ENCODE results near the gene RFT1. TPM values are rescaled to one million over a fixed set of nuclear protein-coding genes. Genes with fewer than 3 reads are reported as not detected.

Gene RFT1
- total and polyA plus RNA-seq, 4 donors = 10.8 to 23.1 (median 21.6) TPM

GRCh38 chr3:53039376-53039752, 90.9 kb downstream of the RFT1 start:
- WGBS, 2 donors = 53 to 78% methylated on average over 2 of the region's 2 CpGs
- TF ChIP-seq, protein P1, sequence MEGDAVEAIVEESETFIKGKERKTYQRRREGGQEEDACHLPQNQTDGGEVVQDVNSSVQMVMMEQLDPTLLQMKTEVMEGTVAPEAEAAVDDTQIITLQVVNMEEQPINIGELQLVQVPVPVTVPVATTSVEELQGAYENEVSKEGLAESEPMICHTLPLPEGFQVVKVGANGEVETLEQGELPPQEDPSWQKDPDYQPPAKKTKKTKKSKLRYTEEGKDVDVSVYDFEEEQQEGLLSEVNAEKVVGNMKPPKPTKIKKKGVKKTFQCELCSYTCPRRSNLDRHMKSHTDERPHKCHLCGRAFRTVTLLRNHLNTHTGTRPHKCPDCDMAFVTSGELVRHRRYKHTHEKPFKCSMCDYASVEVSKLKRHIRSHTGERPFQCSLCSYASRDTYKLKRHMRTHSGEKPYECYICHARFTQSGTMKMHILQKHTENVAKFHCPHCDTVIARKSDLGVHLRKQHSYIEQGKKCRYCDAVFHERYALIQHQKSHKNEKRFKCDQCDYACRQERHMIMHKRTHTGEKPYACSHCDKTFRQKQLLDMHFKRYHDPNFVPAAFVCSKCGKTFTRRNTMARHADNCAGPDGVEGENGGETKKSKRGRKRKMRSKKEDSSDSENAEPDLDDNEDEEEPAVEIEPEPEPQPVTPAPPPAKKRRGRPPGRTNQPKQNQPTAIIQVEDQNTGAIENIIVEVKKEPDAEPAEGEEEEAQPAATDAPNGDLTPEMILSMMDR (IDR thresholded peaks at IDR 0.05; ENCODE audit: control extremely low read depth, extremely low read depth) = no peak
- H3K27me3 ChIP-seq (ENCODE audit: control insufficient read depth in 3 of 3, insufficient read depth in 3 of 3, low read length in 2 of 3) = no peaks in the 10 kb centered on the region

DNA sequence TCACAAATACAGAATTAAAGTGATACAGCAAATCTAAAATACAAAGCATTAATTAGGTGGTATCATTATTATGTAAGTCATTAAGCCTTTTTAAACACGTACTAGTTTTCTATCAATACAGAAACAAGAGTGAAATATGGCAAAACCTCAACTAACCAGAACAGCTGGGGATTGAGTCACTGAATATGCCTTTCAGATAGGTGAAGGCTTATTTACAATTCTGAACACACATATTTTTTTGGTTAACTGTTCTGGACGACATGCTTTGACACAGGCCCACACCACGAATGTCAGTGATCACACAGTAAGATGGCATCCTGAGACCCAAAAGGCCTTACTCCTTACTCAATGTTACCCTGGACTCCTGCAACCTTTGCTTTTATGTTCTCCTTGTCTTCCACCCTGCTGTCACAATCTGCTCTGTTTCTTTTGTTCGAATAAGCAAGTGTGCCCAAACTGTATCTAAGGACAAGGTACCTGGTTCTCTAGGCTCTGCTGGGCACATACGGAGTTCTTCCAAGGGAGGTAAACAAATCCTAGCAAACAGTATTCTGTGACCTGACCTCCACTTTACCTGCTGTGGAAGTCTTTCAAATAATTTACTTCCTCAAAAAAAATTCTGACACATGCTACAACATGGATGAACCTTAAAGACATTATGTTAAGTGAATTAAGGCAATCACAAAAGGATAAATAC, 91.4 kb downstream of the RFT1 start:
- TF ChIP-seq, protein P1 (IDR thresholded peaks at IDR 0.05; ENCODE audit: control extremely low read depth, extremely low read depth) = no peak
- Histone ChIP-seq H3K4me3 (no peak overlapping the region), H3K36me3 (ENCODE audit: control insufficient read depth in 4 of 4, insufficient read depth in 4 of 4, low read length in 4 of 4) (no peaks in the 10 kb centered on the region), H3K9ac (ENCODE audit: insufficient read depth in 1 of 2, low read length in 2 of 2) (no peak overlapping the region), H3K27ac (ENCODE audit: low read depth in 1 of 2, low read length in 1 of 2) (no peak overlapping the region), H3K27me3 (ENCODE audit: control insufficient read depth in 3 of 3, insufficient read depth in 3 of 3, low read length in 2 of 3) (no peaks in the 10 kb centered on the region), H3K4me1 (ENCODE audit: control insufficient read depth in 5 of 5, insufficient read depth in 5 of 5, low read length in 5 of 5) (peaks cover 0 to 4% (median 0%) of the 10 kb centered on the region in 5 donors), H3K9me3 (ENCODE audit: control insufficient read depth in 4 of 4, insufficient read depth in 3 of 4, low read length in 3 of 4) (no peaks in the 10 kb centered on the region)
- WGBS, 2 donors = 85 to 92% methylated on average over 5 of the region's 5 CpGs
- no peak for DNase-seq
- no peak for ATAC-seq (ENCODE audit: insufficient read depth, low FRiP score)

More at GRCh38 chr3:53039376-53039752, 90.9 kb downstream of the RFT1 start:
- H3K9me3 ChIP-seq (ENCODE audit: control insufficient read depth in 4 of 4, insufficient read depth in 3 of 4, low read length in 3 of 4) = no peaks in the 10 kb centered on the region
- DNase-seq = no peak
- H3K9ac ChIP-seq (ENCODE audit: insufficient read depth in 1 of 2, low read length in 2 of 2) = no peak overlapping the region
- H3K4me3 ChIP-seq = no peak overlapping the region
- no peak overlapping the region for H3K27ac ChIP-seq (ENCODE audit: low read depth in 1 of 2, low read length in 1 of 2)
- H3K4me1 ChIP-seq (ENCODE audit: control insufficient read depth in 5 of 5, insufficient read depth in 5 of 5, low read length in 5 of 5) = peaks cover 0 to 8% (median 3%) of the 10 kb centered on the region in 5 donors
- H3K36me3 ChIP-seq (ENCODE audit: control insufficient read depth in 4 of 4, insufficient read depth in 4 of 4, low read length in 4 of 4) = no peaks in the 10 kb centered on the region
- no peak for ATAC-seq (ENCODE audit: insufficient read depth, low FRiP score)

Other genes starting within 250 kb of the RFT1 start
- 10 to 100 TPM; 21.9 to 62.5 TPM for gene STIMATE, start 232.9 kb downstream of the RFT1 start, total RNA-seq
- gene STIMATE, start 232.9 kb downstream of the RFT1 start, polyA plus RNA-seq = 10 to 100 TPM; 18.6 to 19.0 TPM
- 10 to 100 TPM; 15.5 to 19.2 TPM for gene SFMBT1, start 84.4 kb downstream of the RFT1 start, total RNA-seq
- gene SFMBT1, start 84.4 kb downstream of the RFT1 start, polyA plus RNA-seq = 1 to 10 TPM; 3.4 to 4.0 TPM
- 10 to 100 TPM; 34.9 to 85.2 TPM for gene PRKCD, start 30.8 kb upstream of the RFT1 start, total RNA-seq
- 10 to 100 TPM; 47.3 to 84.5 TPM for gene PRKCD, start 30.8 kb upstream of the RFT1 start, polyA plus RNA-seq
- gene TKT, start 125.6 kb upstream of the RFT1 start, total RNA-seq = 100 to 1,000 TPM; 351 to 498 TPM
- 100 to 1,000 TPM; 456 TPM for gene TKT, start 125.6 kb upstream of the RFT1 start, polyA plus RNA-seq
- gene DCP1A, start 217.1 kb upstream of the RFT1 start, total RNA-seq = 10 to 100 TPM; 19.8 to 29.3 TPM
- 10 to 100 TPM in 1 of 2 donors, 1 to 10 TPM in 1; 5.9 to 10.1 TPM for gene DCP1A, start 217.1 kb upstream of the RFT1 start, polyA plus RNA-seq

All from lung (tissue), 12 donors.